Caco-2 (cell line): ENCODE data around the gene SYT14. TPM values are rescaled to one million over a fixed set of nuclear protein-coding genes. Genes with fewer than 3 reads are reported as not detected.
"Not testable (repeated sequence)": the region's sequence is repeated elsewhere in the genome, so short reads cannot be mapped to it uniquely, and the experiment has no call there.

Experiments used
- BruUV-seq: library from RNA; stranded (reverse); fragments of 400-500 nt; replicated peaks from 2 replicates; lab custom pipeline; 2021; lab: Mats Ljungman, UMichigan
- CTCF ChIA-PET: fragments of 300-600 bp; sonication (Branson Sonifier 250); formaldehyde crosslinking; loops from one replicate; lab custom pipeline; 2022; ENCODE audit warnings: antibody characterized with exemption; lab: Charles Lee
- POLR2A ChIA-PET: fragments of 300-600 bp; sonication (Branson Sonifier 250); formaldehyde crosslinking; loops from one replicate; lab custom pipeline; 2022; ENCODE audit warnings: antibody characterized with exemption; lab: Charles Lee
- DNase-seq, 2 experiments: peaks; one replicate each; pipeline versions ENCODE4 v3.0.0 to v3.0.0-alpha.2; 2020 to 2022
- H3K27me3 ChIP-seq: replicated peaks from 2 replicates; pipeline ENCODE4 v1.6.0; 2011; ENCODE audit warnings: low read length; ENCODE audit not compliant: control insufficient read depth, insufficient read depth
- H3K36me3 ChIP-seq: 2 replicates; pipeline ENCODE4 v1.5.1; 2011; ENCODE audit warnings: low read length; ENCODE audit not compliant: control insufficient read depth, insufficient read depth
- H3K4me1 ChIP-seq: fragments of 250-450 bp; sonication (Bioruptor Pico); 2 replicates; pipeline ENCODE4 v1.5.1; 2020; ENCODE audit warnings: mild to moderate bottlenecking
- H3K4me3 ChIP-seq: 2 replicates; pipeline ENCODE4 v1.5.1; 2011; ENCODE audit warnings: low read depth, mild to moderate bottlenecking, control low read depth, low read length
- H3K9me3 ChIP-seq: fragments of 250-450 bp; sonication (Bioruptor Pico); 2 replicates; pipeline ENCODE4 v1.5.1; 2020; ENCODE audit warnings: mild to moderate bottlenecking, moderate library complexity
- H3K27ac Mint-ChIP-seq: one replicate; pipeline ENCODE4 v1.8.0; 2022; ENCODE audit warnings: mixed read lengths; ENCODE audit not compliant: unreplicated experiment
- H3K27me3 Mint-ChIP-seq: one replicate; pipeline ENCODE4 v1.8.0; 2022; ENCODE audit warnings: mixed read lengths; ENCODE audit not compliant: insufficient read depth, unreplicated experiment
- H3K36me3 Mint-ChIP-seq: one replicate; pipeline ENCODE4 v1.8.0; 2022; ENCODE audit warnings: mild to moderate bottlenecking, mixed read lengths; ENCODE audit not compliant: insufficient read depth, unreplicated experiment
- H3K4me1 Mint-ChIP-seq: one replicate; pipeline ENCODE4 v1.8.0; 2022; ENCODE audit warnings: low read depth, mixed read lengths; ENCODE audit not compliant: unreplicated experiment
- H3K4me3 Mint-ChIP-seq: one replicate; pipeline ENCODE4 v1.8.0; 2022; ENCODE audit warnings: mild to moderate bottlenecking, moderate library complexity, mixed read lengths; ENCODE audit not compliant: unreplicated experiment
- H3K9me3 Mint-ChIP-seq: one replicate; pipeline ENCODE4 v1.8.0; 2022; ENCODE audit warnings: mixed read lengths; ENCODE audit not compliant: unreplicated experiment
- CTCF ChIP-seq, 2 experiments: fragments of 200-600 bp in 1 of 2; IDR thresholded peaks; 1 replicate in 1 of 2; 2 replicates in 1 of 2; pipeline versions ENCODE4 v1.5.1 to v1.8.0; 2011 to 2022; ENCODE audit warnings: antibody characterized with exemption in 1 of 2, control low read depth in 1 of 2, inconsistent platforms in 1 of 2, low read depth in 1 of 2, low read length in 1 of 2, mild to moderate bottlenecking in 1 of 2, moderate library complexity in 1 of 2; ENCODE audit not compliant: insufficient read depth in 1 of 2, severe bottlenecking in 1 of 2, unreplicated experiment in 1 of 2
- intact Hi-C: fragments of 100-400 bp; cut with micrococcal nuclease; formaldehyde crosslinking; loops from one replicate; pipeline ENCODE4 v1.10.0; 2022; ENCODE audit not compliant: unreplicated experiment
- total RNA-seq: library from RNA; stranded (reverse); gene quantifications from 2 replicates; pipeline ENCODE4 v1.2.3, GENCODE V29; 2022

The SYT14 gene
- total RNA-seq, 1 experiment from 2014 or later = 0.18 TPM

- Mint-ChIP-seq H3K4me1 (no peaks in the 10 kb centered on the region), H3K9me3 (peaks cover 10% of the 10 kb centered on the region), H3K36me3 (no peaks in the 10 kb centered on the region), H3K4me3 (no peak overlapping the region), H3K27me3 (peaks cover 3% of the 10 kb centered on the region), H3K27ac (no peak overlapping the region)
- DNase-seq = no peak
- ChIA-PET POLR2A (no interaction called here), CTCF (no interaction called here)
- Histone ChIP-seq H3K9me3 (peaks cover 5% of the 10 kb centered on the region; the same call in 1 of the 2 replicates), H3K36me3 (no peaks in the 10 kb centered on the region), H3K4me3 (no peak overlapping the region), H3K4me1 (no peaks in the 10 kb centered on the region), H3K27me3 (no peaks in the 10 kb centered on the region)
- intact Hi-C loops = no loop called here
- BruUV-seq = no TSS peak
- TF ChIP-seq CTCF (IDR thresholded peaks at IDR 0.05; ENCODE audit: insufficient read depth in 1 of 2, low read depth in 1 of 2, low read length in 1 of 2, severe bottlenecking in 1 of 2, unreplicated experiment in 1 of 2) = no peak
Observed at GRCh38 chr1:210031473-210031872, 93.5 kb downstream of the SYT14 start.

GRCh38 chr1:210043058-210043457, 105.0 kb downstream of the SYT14 start:
- Histone ChIP-seq H3K4me1 (no peaks in the 10 kb centered on the region), H3K4me3 (no peak overlapping the region), H3K36me3 (no peaks in the 10 kb centered on the region), H3K27me3 (no peaks in the 10 kb centered on the region), H3K9me3 (no peaks in the 10 kb centered on the region; the same call in 1 of the 2 replicates)
- no peak overlapping the region for H3K27ac Mint-ChIP-seq
- no peak for DNase-seq
- H3K36me3 Mint-ChIP-seq = no peaks in the 10 kb centered on the region
- POLR2A ChIA-PET = interaction anchor here (0.5 kb wide), 1 partner anchor 12 kb away, joined by 3 read pairs; no protein-coding TSS in a partner anchor
- intact Hi-C loops = no loop called here
- TF ChIP-seq CTCF (IDR thresholded peaks at IDR 0.05; ENCODE audit: insufficient read depth in 1 of 2, low read depth in 1 of 2, low read length in 1 of 2, severe bottlenecking in 1 of 2, unreplicated experiment in 1 of 2) = no peak
- CTCF ChIA-PET = no interaction called here
- H3K4me3 Mint-ChIP-seq = no peak overlapping the region
- peaks cover 5% of the 10 kb centered on the region for H3K9me3 Mint-ChIP-seq
- H3K4me1 Mint-ChIP-seq = no peaks in the 10 kb centered on the region
- no peaks in the 10 kb centered on the region for H3K27me3 Mint-ChIP-seq
- BruUV-seq = no TSS peak

- TF ChIP-seq CTCF (IDR thresholded peaks at IDR 0.05; ENCODE audit: insufficient read depth in 1 of 2, low read depth in 1 of 2, low read length in 1 of 2, severe bottlenecking in 1 of 2, unreplicated experiment in 1 of 2) = no peak
- H3K27ac Mint-ChIP-seq = no peak overlapping the region
- H3K9me3 Mint-ChIP-seq = peaks cover 9% of the 10 kb centered on the region
Observed at GRCh38 chr1:210049616-210050015, 111.6 kb downstream of the SYT14 start.

GRCh38 chr1:210050491-210050890, 112.5 kb downstream of the SYT14 start:
- H3K4me3 Mint-ChIP-seq, H3K4me1 Mint-ChIP-seq, H3K9me3 Mint-ChIP-seq, CTCF ChIA-PET, H3K27me3 ChIP-seq, BruUV-seq, intact Hi-C loops, H3K4me3 ChIP-seq, H3K9me3 ChIP-seq, DNase-seq, POLR2A ChIA-PET, H3K27ac Mint-ChIP-seq, H3K4me1 ChIP-seq, H3K36me3 ChIP-seq, H3K27me3 Mint-ChIP-seq, H3K36me3 Mint-ChIP-seq: not testable (repeated sequence)

More at GRCh38 chr1:210049616-210050015, 111.6 kb downstream of the SYT14 start:
- no peaks in the 10 kb centered on the region for H3K9me3 ChIP-seq
- BruUV-seq = no TSS peak
- intact Hi-C loops = no loop called here
- no peak overlapping the region for H3K4me3 Mint-ChIP-seq
- H3K4me1 Mint-ChIP-seq = no peaks in the 10 kb centered on the region
- no peaks in the 10 kb centered on the region for H3K27me3 Mint-ChIP-seq
- H3K27me3 ChIP-seq = no peaks in the 10 kb centered on the region
- H3K36me3 Mint-ChIP-seq = no peaks in the 10 kb centered on the region
- H3K4me3 ChIP-seq = no peak overlapping the region
- H3K36me3 ChIP-seq = no peaks in the 10 kb centered on the region
- ChIA-PET CTCF (no interaction called here), POLR2A (no interaction called here)
- no peak for DNase-seq
- H3K4me1 ChIP-seq = no peaks in the 10 kb centered on the region
